ENCODE data around the gene APMAP.

Gene APMAP

DNA sequence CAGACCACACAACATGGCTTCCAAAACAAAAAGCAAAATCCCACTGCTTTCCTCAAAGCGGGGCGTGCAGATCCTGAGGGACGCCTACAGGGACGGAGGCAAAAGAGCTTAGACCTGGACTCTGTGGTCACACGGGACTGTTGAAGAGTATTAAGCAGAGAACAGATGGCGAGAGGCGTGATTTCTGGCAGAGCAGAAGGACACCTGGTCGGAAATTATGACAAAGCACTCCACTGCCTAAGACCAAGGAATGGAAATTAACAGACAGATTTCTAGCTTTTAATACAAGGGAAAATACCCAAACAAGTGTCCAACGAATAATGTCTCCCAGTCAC is 28.1 kb downstream of the APMAP start:
- no peak for DNase-seq (ENCODE audit: low read depth)
- TF ChIP-seq, protein P1, sequence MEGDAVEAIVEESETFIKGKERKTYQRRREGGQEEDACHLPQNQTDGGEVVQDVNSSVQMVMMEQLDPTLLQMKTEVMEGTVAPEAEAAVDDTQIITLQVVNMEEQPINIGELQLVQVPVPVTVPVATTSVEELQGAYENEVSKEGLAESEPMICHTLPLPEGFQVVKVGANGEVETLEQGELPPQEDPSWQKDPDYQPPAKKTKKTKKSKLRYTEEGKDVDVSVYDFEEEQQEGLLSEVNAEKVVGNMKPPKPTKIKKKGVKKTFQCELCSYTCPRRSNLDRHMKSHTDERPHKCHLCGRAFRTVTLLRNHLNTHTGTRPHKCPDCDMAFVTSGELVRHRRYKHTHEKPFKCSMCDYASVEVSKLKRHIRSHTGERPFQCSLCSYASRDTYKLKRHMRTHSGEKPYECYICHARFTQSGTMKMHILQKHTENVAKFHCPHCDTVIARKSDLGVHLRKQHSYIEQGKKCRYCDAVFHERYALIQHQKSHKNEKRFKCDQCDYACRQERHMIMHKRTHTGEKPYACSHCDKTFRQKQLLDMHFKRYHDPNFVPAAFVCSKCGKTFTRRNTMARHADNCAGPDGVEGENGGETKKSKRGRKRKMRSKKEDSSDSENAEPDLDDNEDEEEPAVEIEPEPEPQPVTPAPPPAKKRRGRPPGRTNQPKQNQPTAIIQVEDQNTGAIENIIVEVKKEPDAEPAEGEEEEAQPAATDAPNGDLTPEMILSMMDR (IDR thresholded peaks at IDR 0.05; ENCODE audit: low read depth, low read length, missing control alignments), result no peak
- in situ Hi-C loops (cut with HindIII; ENCODE audit: low sequenced_read_pairs), result no loop called here
- H3K4me3 ChIP-seq (ENCODE audit: low read depth, low read length), result no peak overlapping the region

DNA sequence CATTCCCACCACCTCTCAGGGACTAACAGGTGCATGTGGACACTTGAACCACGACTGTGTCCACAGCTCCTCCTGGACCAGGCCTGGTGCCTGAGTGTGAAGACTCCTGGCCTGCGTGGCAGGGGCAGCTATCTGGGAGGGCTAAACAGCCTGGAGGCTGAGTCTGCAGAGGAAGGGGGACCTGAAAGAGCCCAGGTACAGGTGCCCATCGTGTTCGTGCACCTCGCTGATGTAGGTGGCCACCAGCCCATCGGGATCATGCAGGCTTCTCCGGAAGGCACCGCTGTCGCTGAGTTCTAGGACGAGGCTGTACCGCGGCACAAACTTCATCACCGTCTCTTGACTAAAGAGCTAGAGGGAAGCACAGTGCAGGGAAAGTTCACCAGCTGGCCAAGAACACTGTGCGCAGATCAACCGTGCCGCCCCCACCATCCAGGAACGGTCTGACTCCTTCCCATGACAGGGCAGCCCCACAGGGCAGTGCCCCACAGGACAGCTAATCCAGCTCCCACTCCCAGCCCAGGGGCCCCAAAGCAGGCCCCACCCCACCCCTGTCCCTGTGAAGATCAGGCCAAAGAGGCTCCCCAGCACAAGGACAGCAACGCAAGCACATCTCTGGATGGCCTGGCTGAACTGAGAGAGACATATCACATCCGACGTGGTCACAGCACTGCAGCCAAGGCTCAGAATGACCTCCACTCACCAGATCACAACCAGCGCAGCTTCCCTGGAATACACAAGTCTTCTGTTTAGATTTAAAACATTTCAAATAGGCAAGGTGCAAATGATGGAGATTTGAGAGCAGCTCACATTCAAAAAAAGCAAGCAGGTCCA is 28.7 kb downstream of the APMAP start:
- in situ Hi-C loops (cut with HindIII; ENCODE audit: low sequenced_read_pairs), result no loop called here
- TF ChIP-seq, protein P1 (IDR thresholded peaks at IDR 0.05; ENCODE audit: low read depth, low read length, missing control alignments), result no peak
- no peak overlapping the region for H3K4me3 ChIP-seq (ENCODE audit: low read depth, low read length)
- DNase-seq (ENCODE audit: low read depth), result no peak

DNA sequence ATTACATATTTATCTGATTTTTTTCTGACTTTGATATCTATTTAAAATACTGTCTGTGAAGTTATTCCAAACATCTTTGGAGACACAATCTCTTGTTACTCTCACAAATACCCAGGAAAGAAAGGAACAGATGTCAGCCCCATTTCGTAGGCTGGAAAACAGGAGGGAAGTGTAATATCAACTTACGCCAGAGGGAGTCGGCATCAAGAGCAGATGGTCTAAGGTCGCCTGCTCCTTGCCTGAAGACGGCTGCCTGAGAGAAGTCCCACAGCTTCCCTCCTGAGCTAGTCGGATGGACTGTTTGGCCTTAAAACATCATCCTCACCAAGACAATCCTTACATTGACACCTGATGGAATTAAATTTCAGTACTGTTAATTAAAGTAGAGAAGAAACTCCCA is 30.0 kb downstream of the APMAP start:
- no peak overlapping the region for H3K4me3 ChIP-seq (ENCODE audit: low read depth, low read length)
- DNase-seq (ENCODE audit: low read depth), result no peak
- in situ Hi-C loops (cut with HindIII; ENCODE audit: low sequenced_read_pairs), result no loop called here
- TF ChIP-seq, protein P1 (IDR thresholded peaks at IDR 0.05; ENCODE audit: low read depth, low read length, missing control alignments), result no peak

DNA sequence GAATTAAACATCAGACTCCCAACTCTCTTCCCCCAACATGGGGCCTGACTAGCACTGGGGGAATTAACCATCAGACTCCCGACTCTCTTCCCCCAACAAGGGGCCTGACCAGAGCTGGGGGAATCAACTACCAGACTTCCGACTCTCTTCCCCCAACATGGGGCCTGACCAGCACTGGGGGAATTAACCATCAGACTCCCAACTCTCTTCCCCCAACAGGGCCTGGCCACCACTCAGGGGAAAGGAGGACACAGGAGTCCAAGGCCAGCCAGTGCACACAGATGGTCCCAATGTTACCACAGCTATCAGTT is 30.4 kb downstream of the APMAP start:
- in situ Hi-C loops (cut with HindIII; ENCODE audit: low sequenced_read_pairs), result no loop called here
- no peak overlapping the region for H3K4me3 ChIP-seq (ENCODE audit: low read depth, low read length)
- DNase-seq (ENCODE audit: low read depth), result no peak
- TF ChIP-seq, protein P1 (IDR thresholded peaks at IDR 0.05; ENCODE audit: low read depth, low read length, missing control alignments), result no peak

DNA sequence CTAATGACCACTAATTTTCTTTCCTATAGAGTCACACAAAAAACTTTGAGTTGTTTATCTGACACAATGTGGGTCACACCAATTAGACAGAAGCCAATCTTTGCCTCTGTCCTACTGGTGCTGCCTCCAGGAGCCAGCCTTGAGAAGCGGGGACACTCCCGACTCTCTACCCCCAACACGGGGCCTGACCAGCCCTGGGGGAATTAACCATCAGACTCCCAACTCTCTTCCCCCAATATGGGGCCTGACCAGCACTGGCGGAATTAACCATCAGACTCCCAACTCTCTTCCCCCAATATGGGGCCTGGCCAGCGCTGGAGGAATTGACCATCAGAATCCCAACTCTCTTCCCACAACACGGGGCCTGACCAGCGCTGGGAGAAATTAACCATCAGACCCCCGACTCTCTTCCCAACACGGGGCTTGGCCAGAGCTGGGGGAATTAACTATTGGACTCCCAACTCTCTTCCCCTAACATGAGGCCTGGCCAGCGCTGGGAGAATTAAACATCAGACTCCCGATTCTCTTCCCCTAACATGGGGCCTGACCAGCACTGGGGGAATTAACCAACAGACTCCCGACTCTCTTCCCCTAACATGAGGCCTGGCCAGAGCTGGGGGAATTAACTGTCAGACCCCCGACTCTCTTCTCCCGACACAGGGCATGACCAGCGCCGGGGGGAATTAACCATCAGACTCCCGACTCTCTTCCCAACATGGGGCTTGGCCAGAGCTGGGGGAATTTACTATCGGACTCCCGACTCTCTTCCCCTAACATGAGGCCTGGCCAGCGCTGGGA is 31.0 kb downstream of the APMAP start:
- H3K4me3 ChIP-seq (ENCODE audit: low read depth, low read length), result no peak overlapping the region
- TF ChIP-seq, protein P1 (IDR thresholded peaks at IDR 0.05; ENCODE audit: low read depth, low read length, missing control alignments), result no peak
- DNase-seq (ENCODE audit: low read depth), result no peak
- in situ Hi-C loops (cut with HindIII; ENCODE audit: low sequenced_read_pairs), result no loop called here

DNA sequence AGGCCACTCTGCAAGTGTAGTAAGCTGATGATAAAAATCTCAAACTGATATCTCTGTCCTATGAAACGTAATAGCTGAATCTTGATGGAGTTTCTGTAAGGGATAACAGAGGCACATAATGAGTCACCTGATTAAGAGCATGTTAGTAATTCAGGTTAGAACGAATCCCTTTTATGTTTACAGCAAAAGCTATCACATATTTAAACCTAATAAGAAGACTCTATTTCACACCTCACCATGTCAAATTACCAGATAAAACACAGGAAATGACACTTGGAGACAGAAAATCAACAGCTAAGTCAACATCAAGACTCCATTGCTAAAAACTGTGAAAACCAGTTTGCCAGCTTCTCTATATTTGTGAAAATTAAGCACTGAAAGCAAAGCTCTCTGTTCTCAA is 31.7 kb downstream of the APMAP start:
- no peak for DNase-seq (ENCODE audit: low read depth)
- TF ChIP-seq, protein P1 (IDR thresholded peaks at IDR 0.05; ENCODE audit: low read depth, low read length, missing control alignments), result no peak
- H3K4me3 ChIP-seq (ENCODE audit: low read depth, low read length), result no peak overlapping the region
- in situ Hi-C loops (cut with HindIII; ENCODE audit: low sequenced_read_pairs), result no loop called here
